ENCODE measurements around the gene NTF3.

NTF3 gene

GRCh38 chr12:5487948-5488625, 56.2 kb downstream of the NTF3 start:
- no peak for DNase-seq (ENCODE audit: low read depth in 2 of 2)

- no peak for DNase-seq (ENCODE audit: low read depth in 2 of 2)
Measured at GRCh38 chr12:5488626-5488955, 56.7 kb downstream of the NTF3 start.

- DNase-seq (ENCODE audit: low read depth in 2 of 2), result no peak
Measured at GRCh38 chr12:5489017-5489416, 57.1 kb downstream of the NTF3 start.

GRCh38 chr12:5489760-5490406, 58.0 kb downstream of the NTF3 start:
- no peak for DNase-seq (ENCODE audit: low read depth in 2 of 2)

- no peak for DNase-seq (ENCODE audit: low read depth in 2 of 2)
Measured at GRCh38 chr12:5492562-5492961, 60.7 kb downstream of the NTF3 start.

- DNase-seq (ENCODE audit: low read depth in 2 of 2), result no peak
Measured at GRCh38 chr12:5493018-5493417, 61.1 kb downstream of the NTF3 start.

- DNase-seq (ENCODE audit: low read depth in 2 of 2), result no peak
Measured at GRCh38 chr12:5494343-5494742, 62.4 kb downstream of the NTF3 start.

- DNase-seq (ENCODE audit: low read depth in 2 of 2), result no peak
Measured at GRCh38 chr12:5497329-5498053, 65.6 kb downstream of the NTF3 start.

- no peak for DNase-seq (ENCODE audit: low read depth in 2 of 2)
Measured at GRCh38 chr12:5498076-5498475, 66.2 kb downstream of the NTF3 start.

GRCh38 chr12:5498806-5499205, 66.9 kb downstream of the NTF3 start:
- no peak for DNase-seq (ENCODE audit: low read depth in 2 of 2)

- DNase-seq (ENCODE audit: low read depth in 2 of 2), result no peak
Measured at GRCh38 chr12:5499566-5500330, 67.8 kb downstream of the NTF3 start.

- DNase-seq (ENCODE audit: low read depth in 2 of 2), result no peak
Measured at GRCh38 chr12:5500331-5500659, 68.4 kb downstream of the NTF3 start.

GRCh38 chr12:5503774-5504173, 71.9 kb downstream of the NTF3 start:
- no peak for DNase-seq (ENCODE audit: low read depth in 2 of 2)

- no peak for DNase-seq (ENCODE audit: low read depth in 2 of 2)
Measured at GRCh38 chr12:5505116-5505515, 73.2 kb downstream of the NTF3 start.

- DNase-seq (ENCODE audit: low read depth in 2 of 2), result no peak
Measured at GRCh38 chr12:5505751-5506150, 73.8 kb downstream of the NTF3 start.

- DNase-seq (ENCODE audit: low read depth in 2 of 2), result no peak
Measured at GRCh38 chr12:5506295-5506694, 74.4 kb downstream of the NTF3 start.

GRCh38 chr12:5506821-5507231, 74.9 kb downstream of the NTF3 start:
- no peak for DNase-seq (ENCODE audit: low read depth in 2 of 2)

GRCh38 chr12:5507401-5507935, 75.6 kb downstream of the NTF3 start:
- no peak for DNase-seq (ENCODE audit: low read depth in 2 of 2)

- no peak for DNase-seq (ENCODE audit: low read depth in 2 of 2)
Measured at GRCh38 chr12:5507944-5508343, 76.0 kb downstream of the NTF3 start.

GRCh38 chr12:5509102-5509501, 77.2 kb downstream of the NTF3 start:
- DNase-seq (ENCODE audit: low read depth in 2 of 2), result no peak

GRCh38 chr12:5509557-5509956, 77.6 kb downstream of the NTF3 start:
- no peak for DNase-seq (ENCODE audit: low read depth in 2 of 2)

- no peak for DNase-seq (ENCODE audit: low read depth in 2 of 2)
Measured at GRCh38 chr12:5510251-5510805, 78.4 kb downstream of the NTF3 start.
